ENCODE measurements around the gene RNF40.
A peak's percentile ranks its signal among the peaks of the same experiment; 100 is the strongest.
"Not testable (repeated sequence)": the region's sequence is repeated elsewhere in the genome, so short reads cannot be mapped to it uniquely, and the experiment has no call there.

RNF40 gene

DNA sequence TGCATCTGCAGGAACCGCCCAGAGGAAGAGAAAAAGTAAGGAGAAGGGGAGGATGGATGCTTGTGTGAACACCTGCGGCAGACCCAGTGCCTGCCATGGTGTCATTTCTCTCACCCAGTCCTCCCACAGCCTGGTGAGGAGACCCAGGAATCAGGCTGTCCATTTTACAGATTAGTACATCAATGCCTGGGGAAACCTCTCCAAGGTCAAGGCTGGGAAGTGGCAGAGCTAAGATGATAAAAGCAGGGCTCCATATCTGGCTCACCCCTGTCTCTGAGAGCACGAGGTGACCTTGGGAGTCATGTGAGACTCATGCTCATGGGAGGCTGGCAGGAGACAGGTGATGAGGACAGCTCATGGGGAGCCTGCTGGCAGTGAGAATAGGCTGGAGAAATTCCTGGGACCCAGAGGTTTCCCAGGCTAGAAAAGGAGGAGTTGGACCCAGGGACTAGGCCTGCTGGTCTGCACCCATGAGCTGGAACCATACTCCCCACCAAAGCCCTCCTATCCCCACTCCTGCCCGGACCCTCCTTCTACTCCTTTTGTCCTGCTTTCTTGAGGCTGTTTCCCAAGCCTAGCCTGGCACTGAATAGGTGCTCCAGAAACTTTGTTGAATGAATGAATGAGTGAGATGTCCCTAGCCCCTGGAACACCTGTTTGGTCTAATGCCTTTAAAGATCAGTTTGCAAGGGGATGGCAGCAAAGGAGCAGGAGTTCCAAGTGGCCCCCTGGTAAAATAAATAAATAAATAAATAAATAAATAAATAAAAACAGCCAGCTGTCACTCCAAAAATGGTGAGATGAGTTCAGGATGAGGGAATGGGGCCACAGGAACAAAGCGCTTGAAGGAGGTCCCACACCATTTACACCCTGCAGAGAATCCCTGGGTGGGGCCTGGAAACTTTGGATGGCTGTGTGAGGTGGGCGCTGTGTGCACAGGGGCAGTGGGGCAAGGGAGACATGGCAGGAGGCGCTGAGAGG, 23.3 kb downstream of the RNF40 start:
- DNase-seq, result no peak

GRCh38 chr16:30786115-30786935, 24.2 kb downstream of the RNF40 start:
- no peak for DNase-seq

DNA sequence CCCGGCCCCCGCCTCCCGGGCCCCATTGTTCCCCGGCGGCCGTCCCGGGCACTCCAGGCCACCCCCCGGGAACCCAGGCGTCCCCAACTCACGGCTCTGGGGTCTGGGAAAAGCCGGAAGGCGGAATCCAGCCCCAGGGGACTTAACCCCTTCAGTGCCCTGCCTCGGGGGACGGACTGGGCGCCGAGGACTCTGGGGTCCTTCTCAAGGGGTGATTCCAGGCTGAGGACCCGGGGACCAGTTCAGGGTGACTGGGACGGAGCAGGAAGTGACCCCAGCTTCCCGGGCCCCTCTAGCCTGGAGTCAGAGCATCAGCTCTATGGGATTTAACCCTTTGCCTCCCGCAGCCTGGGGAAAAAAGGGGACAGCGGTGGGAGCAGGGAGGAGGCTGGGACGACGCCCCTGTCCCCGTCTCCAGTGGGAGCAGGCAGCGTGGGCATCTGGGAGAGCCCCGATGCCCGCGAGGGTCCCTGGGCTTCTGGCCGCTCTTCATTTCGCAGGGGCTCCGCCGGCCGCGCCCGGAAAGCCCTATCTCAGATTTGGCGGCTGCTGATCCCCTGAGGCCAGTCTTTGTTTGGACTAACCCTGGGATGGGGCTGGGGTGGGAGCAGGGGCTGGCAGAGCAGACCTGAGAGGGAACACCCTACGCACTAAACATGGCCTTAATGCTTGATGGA, 25.0 kb downstream of the RNF40 start, which contains the start of gene ZNF629:
TSS of gene ZNF629 (minus strand) at position 270 of the 677 bp plus-strand sequence. CDS start 2,723 bp downstream, outside the sequence.
- DNase-seq, result no peak

GRCh38 chr16:30787613-30788378, 25.7 kb downstream of the RNF40 start:
- DNase-seq, result no peak

DNA sequence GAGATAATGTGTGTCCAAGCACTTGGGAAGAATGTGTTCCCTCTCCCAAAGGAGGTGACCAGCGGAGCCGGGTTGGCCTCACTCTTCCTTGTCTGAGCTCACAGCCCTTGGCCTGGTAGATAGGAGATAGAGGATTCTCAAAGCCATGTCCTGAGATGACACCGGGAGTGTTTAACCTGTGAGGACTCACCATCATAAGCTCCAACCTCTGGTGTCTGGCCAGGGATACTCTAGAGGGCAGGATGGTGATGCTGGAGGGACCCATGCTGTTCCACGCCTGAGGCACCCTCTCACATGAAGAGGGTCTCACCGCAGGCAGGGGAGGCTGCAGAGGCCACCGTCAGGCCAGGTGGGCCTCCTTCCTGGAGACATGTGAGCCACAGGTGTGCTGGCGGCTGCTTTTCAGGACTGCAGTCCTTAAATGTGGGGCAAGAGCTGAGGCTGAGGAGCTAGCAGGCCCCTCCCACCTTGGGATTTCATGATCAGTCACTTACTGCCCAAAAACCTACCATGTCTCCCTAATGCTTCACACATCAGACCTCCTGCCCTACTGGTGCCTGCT, 31.5 kb downstream of the RNF40 start:
- no peak for DNase-seq

DNA sequence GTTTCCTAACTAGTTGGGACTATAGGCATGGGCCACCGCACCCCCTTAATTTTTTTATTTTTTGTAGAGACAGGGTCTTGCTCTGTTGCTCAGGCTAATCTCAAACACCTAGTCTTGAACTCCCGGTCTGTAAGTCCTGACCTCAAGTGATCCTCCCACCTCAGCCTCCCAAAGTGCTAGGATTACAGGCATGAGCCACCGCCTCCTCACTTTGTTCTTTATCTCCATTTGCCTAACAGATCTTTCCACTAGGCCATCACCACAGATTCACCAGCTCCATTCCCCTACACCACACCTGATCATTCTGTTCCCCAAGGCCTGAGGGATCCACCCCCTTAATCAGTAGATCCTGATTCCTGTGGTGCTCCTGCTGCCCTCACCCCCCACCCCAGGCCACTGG, 32.5 kb downstream of the RNF40 start:
- DNase-seq, result no peak

- no peak for DNase-seq
These were observed 35.7 kb downstream of the RNF40 start for GRCh38 chr16:30797670-30798309.

- DNase-seq, result no peak
These were observed 40.8 kb downstream of the RNF40 start for GRCh38 chr16:30802936-30803335.

GRCh38 chr16:30805056-30805369, 42.9 kb downstream of the RNF40 start:
- DNase-seq, result no peak

- peak; percentile 33 for DNase-seq
These were observed 43.4 kb downstream of the RNF40 start for GRCh38 chr16:30805370-30806169.

GRCh38 chr16:30808146-30808545, 46.0 kb downstream of the RNF40 start:
- no peak for DNase-seq

DNA sequence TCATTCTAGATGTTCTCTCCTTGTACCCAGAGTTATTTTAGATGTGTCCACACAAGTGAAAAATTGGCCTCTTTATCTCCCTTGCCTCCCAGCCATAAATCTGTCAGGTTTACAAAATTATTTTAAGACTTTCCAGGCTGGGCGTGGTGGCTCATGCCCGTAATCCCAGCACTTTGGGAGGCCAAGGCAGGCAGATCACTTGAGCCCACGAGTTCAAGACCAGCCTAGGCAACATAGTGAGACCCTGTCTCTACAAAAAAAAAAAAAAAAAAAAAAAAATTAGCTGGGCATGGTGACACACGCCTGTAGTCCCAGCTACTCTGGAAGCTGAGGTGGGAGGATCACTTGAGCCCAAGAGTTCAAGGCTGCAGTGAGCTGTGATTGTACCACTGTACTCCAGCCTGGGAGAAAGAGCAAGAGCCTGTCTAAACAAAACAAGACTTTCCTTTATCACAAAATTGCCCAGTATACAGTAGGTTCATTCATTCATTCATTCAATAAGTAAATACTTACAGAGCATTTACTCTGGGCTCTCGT, 46.8 kb downstream of the RNF40 start:
- not testable (repeated sequence) for DNase-seq

GRCh38 chr16:30809675-30810074, 47.6 kb downstream of the RNF40 start:
- not testable (repeated sequence) for DNase-seq

- no peak for DNase-seq
These were observed 51.7 kb downstream of the RNF40 start for GRCh38 chr16:30813821-30814189.

DNA sequence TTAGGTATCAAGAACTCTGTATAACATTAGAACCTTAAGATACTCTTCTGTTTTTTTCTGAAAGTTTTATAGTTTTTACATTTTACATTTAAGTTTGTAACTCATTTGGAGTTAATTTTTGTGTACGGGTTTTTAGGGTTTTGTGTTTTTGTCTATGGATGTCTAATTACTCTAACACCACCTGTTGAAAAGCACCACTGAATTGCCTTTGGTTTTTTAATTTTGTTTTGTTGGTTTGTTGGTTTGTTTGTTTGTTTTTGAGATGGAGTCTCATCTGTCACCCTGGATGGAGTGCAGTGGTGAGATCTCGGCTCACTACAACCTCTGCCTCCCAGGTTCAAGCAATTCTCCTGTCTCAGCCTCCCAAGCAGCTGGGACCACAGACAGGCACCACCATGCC, 54.6 kb downstream of the RNF40 start:
- no peak for DNase-seq

- no peak for DNase-seq
These were observed 58.9 kb downstream of the RNF40 start for GRCh38 chr16:30820952-30821421.

- not testable (repeated sequence) for DNase-seq
These were observed 59.3 kb downstream of the RNF40 start for GRCh38 chr16:30821441-30821840.

GRCh38 chr16:30821891-30822290, 59.8 kb downstream of the RNF40 start:
- DNase-seq, result no peak

Measured in activated T-cell treated with anti-CD3 and anti-CD28 coated beads for 4 hours (primary cell).